ENCODE measurements around the gene SMYD3. TPM values are rescaled to one million over a fixed set of nuclear protein-coding genes. Genes with fewer than 3 reads are reported as not detected.

Gene SMYD3
- total and polyA plus RNA-seq, 2 of the 13 experiments (the other 11 are each of a cell fraction or from before 2014, with no cell fraction given): 27.7 to 35.8 TPM

DNA sequence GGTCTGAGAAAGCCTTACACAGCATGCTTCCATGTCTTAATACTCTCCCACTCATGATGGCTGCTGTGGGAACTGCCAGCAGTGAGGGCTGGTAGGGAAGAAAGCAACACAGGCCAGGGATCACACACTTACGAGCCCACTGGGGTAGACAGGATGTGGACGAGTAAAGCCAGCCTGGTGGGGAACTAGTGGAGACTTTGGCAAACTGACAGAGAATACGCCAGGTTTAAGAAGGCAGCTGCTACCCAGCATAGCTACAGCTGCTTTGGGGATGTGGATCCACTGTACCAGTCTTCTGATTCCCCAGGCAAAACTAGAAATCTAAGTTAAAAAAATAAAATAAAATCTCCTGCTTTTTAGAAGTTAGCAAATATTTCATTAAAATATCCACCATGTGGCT, 664.0 kb downstream of the SMYD3 start:
- POLR2A ChIA-PET: no interaction called here
- TF ChIP-seq HOXA9 (CRISPR knock-in tag; IDR thresholded peaks at IDR 0.05; ENCODE audit: borderline replicate concordance): no peak
- no peak for TF ChIP-seq RELA (CRISPR knock-in tag; IDR thresholded peaks at IDR 0.05)
- TF ChIP-seq PTBP1 (IDR thresholded peaks at IDR 0.05; ENCODE audit: low read depth, low read length, poor library complexity, severe bottlenecking): no peak
- TF ChIP-seq, protein P1, sequence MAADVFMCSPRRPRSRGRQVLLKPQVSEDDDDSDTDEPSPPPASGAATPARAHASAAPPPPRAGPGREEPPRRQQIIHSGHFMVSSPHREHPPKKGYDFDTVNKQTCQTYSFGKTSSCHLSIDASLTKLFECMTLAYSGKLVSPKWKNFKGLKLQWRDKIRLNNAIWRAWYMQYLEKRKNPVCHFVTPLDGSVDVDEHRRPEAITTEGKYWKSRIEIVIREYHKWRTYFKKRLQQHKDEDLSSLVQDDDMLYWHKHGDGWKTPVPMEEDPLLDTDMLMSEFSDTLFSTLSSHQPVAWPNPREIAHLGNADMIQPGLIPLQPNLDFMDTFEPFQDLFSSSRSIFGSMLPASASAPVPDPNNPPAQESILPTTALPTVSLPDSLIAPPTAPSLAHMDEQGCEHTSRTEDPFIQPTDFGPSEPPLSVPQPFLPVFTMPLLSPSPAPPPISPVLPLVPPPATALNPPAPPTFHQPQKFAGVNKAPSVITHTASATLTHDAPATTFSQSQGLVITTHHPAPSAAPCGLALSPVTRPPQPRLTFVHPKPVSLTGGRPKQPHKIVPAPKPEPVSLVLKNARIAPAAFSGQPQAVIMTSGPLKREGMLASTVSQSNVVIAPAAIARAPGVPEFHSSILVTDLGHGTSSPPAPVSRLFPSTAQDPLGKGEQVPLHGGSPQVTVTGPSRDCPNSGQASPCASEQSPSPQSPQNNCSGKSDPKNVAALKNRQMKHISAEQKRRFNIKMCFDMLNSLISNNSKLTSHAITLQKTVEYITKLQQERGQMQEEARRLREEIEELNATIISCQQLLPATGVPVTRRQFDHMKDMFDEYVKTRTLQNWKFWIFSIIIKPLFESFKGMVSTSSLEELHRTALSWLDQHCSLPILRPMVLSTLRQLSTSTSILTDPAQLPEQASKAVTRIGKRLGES (CRISPR knock-in tag; IDR thresholded peaks at IDR 0.05; ENCODE audit: borderline replicate concordance): no peak
- no peak for TF ChIP-seq ATRX (CRISPR knock-in tag; IDR thresholded peaks at IDR 0.05; ENCODE audit: borderline replicate concordance)
- no peak for TF ChIP-seq ZNF556 (CRISPR knock-in tag; IDR thresholded peaks at IDR 0.05; ENCODE audit: borderline replicate concordance)
- TF ChIP-seq PBX2 (CRISPR knock-in tag; IDR thresholded peaks at IDR 0.05): no peak
- no peak for TF ChIP-seq ZNF841 (CRISPR knock-in tag; IDR thresholded peaks at IDR 0.05; ENCODE audit: borderline replicate concordance)
- no peak for TF ChIP-seq PHF21A (CRISPR knock-in tag; IDR thresholded peaks at IDR 0.05)

More for the DNA sequence above, 664.0 kb downstream of the SMYD3 start:
- Histone ChIP-seq H3K27me3 (ENCODE audit: control insufficient read depth in 1 of 2, insufficient read depth in 2 of 2, low read length in 2 of 2) (no peaks in the 10 kb centered on the region), H3K36me3 (replicated peaks in 1 of 2; ENCODE audit: control insufficient read depth in 1 of 2, insufficient read depth in 2 of 2, low read length in 2 of 2) (no peaks in the 10 kb centered on the region; a peak in 1 of 5 replicates), H3K27ac (ENCODE audit: extremely low read length, insufficient read depth, low read length) (no peak overlapping the region), H3K79me2 (ENCODE audit: insufficient read depth, low read length) (no peaks in the 10 kb centered on the region), H4K20me1 (ENCODE audit: insufficient read depth, low read length) (no peaks in the 10 kb centered on the region), H3K9me3 (ENCODE audit: low read length) (no peaks in the 10 kb centered on the region), H3K4me3 (replicated peaks in 1 of 3; ENCODE audit: insufficient read depth in 1 of 3, low read depth in 2 of 3, low read length in 3 of 3) (no peak overlapping the region), H3K9ac (ENCODE audit: insufficient read depth, low read depth, low read length) (no peak overlapping the region), H3K4me2 (ENCODE audit: low read depth, low read length) (no peak overlapping the region), H3K4me1 (ENCODE audit: insufficient read depth, low read length) (no peaks in the 10 kb centered on the region), H2AFZ (ENCODE audit: low read length) (no peak overlapping the region)
- BruUV-seq (replicated peaks): no TSS peak
- in situ Hi-C loops (cut with HindIII; ENCODE audit: extremely low pct_ligation_motif_present, low pct_unique_long_range_greater_than_20kb): no loop called here
- no peak for FAIRE-seq
- intact Hi-C loops (cut with micrococcal nuclease; ENCODE audit: unreplicated experiment): no loop called here
- CTCF ChIA-PET (ENCODE audit: low intra/inter-chr PET ratio, low total read pairs): no interaction called here
- ATAC-seq: no peak
- no peak for DNase-seq (ENCODE audit: low spot score)
- WGBS (ENCODE audit: low lambda C conversion rate): 88% methylated on average over 3 of the region's 3 CpGs
